Activated CD8-positive, alpha-beta T cell treated with anti-CD3 and anti-CD28 coated beads for 36 hours (primary cell): ENCODE data around the gene RBPMS2. TPM values are rescaled to one million over a fixed set of nuclear protein-coding genes. Genes with fewer than 3 reads are reported as not detected.
A peak's percentile ranks its signal among the peaks of the same experiment; 100 is the strongest.

ENCODE experiments used
- ATAC-seq: fragments of 200-7000 bp; cut with Tn5 transposase; one replicate; pipeline ENCODE4 v1.10.0; 2021; ENCODE audit warnings: mild to moderate bottlenecking, moderate library complexity
- CTCF ChIA-PET: fragments of 350-600 bp; sonication (Branson Sonifier 250); formaldehyde crosslinking; loops from one replicate; lab custom pipeline; 2021; ENCODE audit warnings: antibody characterized with exemption; lab: Charles Lee
- POLR2A ChIA-PET: fragments of 350-600 bp; sonication (Branson Sonifier 250); formaldehyde crosslinking; loops from one replicate; lab custom pipeline; 2021; ENCODE audit warnings: antibody characterized with exemption; lab: Charles Lee
- DNase-seq: peaks from one replicate; pipeline ENCODE4 v3.0.0-alpha.2; 2020
- H3K27ac Mint-ChIP-seq: one replicate; pipeline ENCODE4 v1.8.0; 2021; ENCODE audit warnings: mild to moderate bottlenecking, mixed read lengths
- H3K27me3 Mint-ChIP-seq: one replicate; pipeline ENCODE4 v1.8.0; 2021; ENCODE audit warnings: mixed read lengths
- H3K36me3 Mint-ChIP-seq: one replicate; pipeline ENCODE4 v1.8.0; 2021; ENCODE audit warnings: low read depth, mixed read lengths
- H3K4me1 Mint-ChIP-seq: one replicate; pipeline ENCODE4 v1.8.0; 2021; ENCODE audit warnings: low read depth, mixed read lengths
- H3K4me3 Mint-ChIP-seq: one replicate; pipeline ENCODE4 v1.8.0; 2021; ENCODE audit warnings: mild to moderate bottlenecking, moderate library complexity, mixed read lengths
- H3K9me3 Mint-ChIP-seq: one replicate; pipeline ENCODE4 v1.8.0; 2021; ENCODE audit warnings: mixed read lengths
- intact Hi-C: fragments of 100-400 bp; cut with micrococcal nuclease; formaldehyde crosslinking; loops from one replicate; pipeline ENCODE4 v1.10.0; 2022
- total RNA-seq, 2 experiments: library from RNA; stranded (reverse); gene quantifications; one replicate each; pipeline ENCODE4 v1.2.3, GENCODE V29; 2021
- TF ChIP-seq, protein P1 (sequence below): fragments of 200-600 bp; IDR thresholded peaks from one replicate; pipeline ENCODE4 v1.8.0; 2022; ENCODE audit warnings: antibody characterized with exemption, mild to moderate bottlenecking

The RBPMS2 gene
- total RNA-seq, 2 experiments from 2014 or later = not detected

DNA sequence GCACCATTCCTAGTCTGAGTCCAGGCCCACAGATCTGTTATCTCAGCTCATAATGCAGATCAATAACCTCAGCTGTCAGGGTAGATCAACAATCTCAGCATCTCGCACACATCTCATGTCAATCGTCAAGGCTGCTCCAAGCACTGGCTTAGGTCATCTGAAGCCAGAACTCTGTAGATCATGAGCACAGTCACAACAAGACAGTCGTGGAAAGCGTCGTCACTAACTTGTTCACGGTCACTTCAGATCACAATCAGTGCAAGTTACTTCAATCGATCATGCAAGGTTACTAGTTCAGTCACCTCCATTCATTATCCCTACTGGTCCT lies 71.8 kb downstream of the RBPMS2 start:
- H3K9me3 Mint-ChIP-seq = no peaks in the 10 kb centered on the region
- TF ChIP-seq, protein P1, sequence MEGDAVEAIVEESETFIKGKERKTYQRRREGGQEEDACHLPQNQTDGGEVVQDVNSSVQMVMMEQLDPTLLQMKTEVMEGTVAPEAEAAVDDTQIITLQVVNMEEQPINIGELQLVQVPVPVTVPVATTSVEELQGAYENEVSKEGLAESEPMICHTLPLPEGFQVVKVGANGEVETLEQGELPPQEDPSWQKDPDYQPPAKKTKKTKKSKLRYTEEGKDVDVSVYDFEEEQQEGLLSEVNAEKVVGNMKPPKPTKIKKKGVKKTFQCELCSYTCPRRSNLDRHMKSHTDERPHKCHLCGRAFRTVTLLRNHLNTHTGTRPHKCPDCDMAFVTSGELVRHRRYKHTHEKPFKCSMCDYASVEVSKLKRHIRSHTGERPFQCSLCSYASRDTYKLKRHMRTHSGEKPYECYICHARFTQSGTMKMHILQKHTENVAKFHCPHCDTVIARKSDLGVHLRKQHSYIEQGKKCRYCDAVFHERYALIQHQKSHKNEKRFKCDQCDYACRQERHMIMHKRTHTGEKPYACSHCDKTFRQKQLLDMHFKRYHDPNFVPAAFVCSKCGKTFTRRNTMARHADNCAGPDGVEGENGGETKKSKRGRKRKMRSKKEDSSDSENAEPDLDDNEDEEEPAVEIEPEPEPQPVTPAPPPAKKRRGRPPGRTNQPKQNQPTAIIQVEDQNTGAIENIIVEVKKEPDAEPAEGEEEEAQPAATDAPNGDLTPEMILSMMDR = no peak
- peaks cover 7% of the 10 kb centered on the region for H3K36me3 Mint-ChIP-seq
- intact Hi-C loops = no loop called here
- no peaks in the 10 kb centered on the region for H3K27me3 Mint-ChIP-seq
- ATAC-seq = peak; percentile 4
- peak overlapping the region; percentile 70 for H3K4me3 Mint-ChIP-seq
- CTCF ChIA-PET = interaction anchor here (0.7 to 2.4 kb wide), 4 partner anchors 17 to 108 kb away, joined by 3 to 17 read pairs (median 6); no protein-coding TSS in a partner anchor
- POLR2A ChIA-PET = interaction anchor here (1.0 kb wide), 1 partner anchor 191 kb away, joined by 4 read pairs; no protein-coding TSS in a partner anchor
- peaks cover 43% of the 10 kb centered on the region for H3K4me1 Mint-ChIP-seq
- peak overlapping the region; percentile 76 for H3K27ac Mint-ChIP-seq
- no peak for DNase-seq

DNA sequence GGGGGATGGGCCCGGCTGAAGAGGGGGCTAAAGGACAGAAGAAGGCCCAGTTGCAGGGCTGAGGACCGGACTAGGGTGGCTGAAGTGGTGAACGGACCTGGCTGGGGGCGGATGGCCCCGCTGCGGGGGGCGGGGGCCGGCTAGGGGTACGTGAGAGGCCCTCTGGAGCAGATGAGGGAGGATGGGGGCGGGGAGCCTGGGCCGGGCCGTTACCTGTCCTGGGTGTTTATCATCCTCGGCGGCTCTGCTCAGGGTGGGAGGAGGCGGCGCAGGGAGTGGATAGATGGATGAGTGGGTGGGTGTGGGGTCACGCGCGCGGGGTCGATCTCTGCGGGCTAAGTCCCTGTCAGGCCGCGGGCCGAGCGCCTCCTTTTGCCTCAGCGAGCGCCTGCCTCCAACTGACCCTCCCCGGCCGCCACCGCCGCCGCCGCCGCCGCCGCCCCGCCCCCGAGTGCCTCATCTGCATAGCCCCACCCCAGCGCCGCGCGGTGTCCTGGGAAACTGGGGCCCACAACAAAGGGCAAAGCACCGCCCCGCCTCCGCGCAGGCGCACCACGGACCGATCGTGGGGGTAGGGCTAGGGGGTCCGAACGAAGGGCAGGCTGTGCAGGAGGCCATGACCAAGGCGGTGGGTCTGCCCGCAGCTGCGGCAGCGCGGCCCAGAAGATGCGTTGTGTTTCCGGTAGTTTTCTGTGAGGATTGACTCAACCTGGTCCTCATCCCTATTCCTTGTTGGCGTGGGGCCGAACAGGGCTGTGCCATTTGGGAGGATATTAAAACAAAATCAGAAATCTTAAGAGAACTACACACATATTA lies 72.4 kb downstream of the RBPMS2 start:
- H3K4me3 Mint-ChIP-seq = peak overlapping the region; percentile 70
- peak; percentile 98 for DNase-seq
- TF ChIP-seq, protein P1 = no peak
- ATAC-seq = peak; percentile 95
- peaks cover 48% of the 10 kb centered on the region for H3K4me1 Mint-ChIP-seq
- H3K27me3 Mint-ChIP-seq = no peaks in the 10 kb centered on the region
- intact Hi-C loops = no loop called here
- peak overlapping the region; percentile 76 for H3K27ac Mint-ChIP-seq
- H3K36me3 Mint-ChIP-seq = peaks cover 7% of the 10 kb centered on the region
- H3K9me3 Mint-ChIP-seq = no peaks in the 10 kb centered on the region
- CTCF ChIA-PET = interaction anchor here (0.7 to 1.6 kb wide), 2 partner anchors 17 to 108 kb away, joined by 3 to 4 read pairs; no protein-coding TSS in a partner anchor
- POLR2A ChIA-PET = interaction anchor here (1.0 kb wide), 1 partner anchor 192 kb away, joined by 4 read pairs; no protein-coding TSS in a partner anchor

DNA sequence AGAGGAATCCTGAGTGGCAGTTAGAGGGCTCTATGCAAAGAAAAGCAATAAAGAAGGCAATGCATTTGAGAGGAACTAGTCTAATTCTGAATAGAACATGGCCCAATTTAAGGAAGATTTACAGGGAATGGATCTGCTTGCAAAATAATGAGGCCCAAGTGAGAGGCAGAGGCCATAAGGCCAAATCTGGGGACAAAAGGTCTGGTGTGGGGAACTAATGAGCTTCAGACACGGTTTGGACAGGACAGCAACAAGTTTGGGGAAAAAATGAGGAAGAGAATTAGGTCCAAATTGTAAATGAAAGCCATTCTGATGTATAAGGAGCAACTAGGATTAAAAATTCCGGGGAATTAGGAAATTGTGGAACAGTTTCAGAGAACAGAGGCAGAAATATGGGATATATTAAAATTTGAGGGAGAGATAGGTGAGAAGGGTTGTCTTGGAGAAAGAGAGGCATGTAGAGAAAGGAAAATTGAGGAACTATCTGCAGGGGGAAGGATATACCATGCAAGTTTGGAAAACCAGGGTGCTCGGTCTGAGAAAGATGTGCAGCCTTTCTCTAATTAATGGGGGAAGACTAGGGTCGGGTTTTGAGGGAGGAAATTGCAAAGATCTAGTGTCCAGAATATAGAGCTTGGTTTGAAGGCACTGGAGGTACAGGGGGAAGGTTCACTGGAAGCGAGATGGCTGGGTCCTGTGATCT lies 73.8 kb downstream of the RBPMS2 start:
- DNase-seq (no peak), ATAC-seq (no peak)
- Mint-ChIP-seq H3K36me3 (peaks cover 7% of the 10 kb centered on the region), H3K27me3 (no peaks in the 10 kb centered on the region), H3K9me3 (no peaks in the 10 kb centered on the region), H3K4me1 (peaks cover 55% of the 10 kb centered on the region), H3K4me3 (peak overlapping the region; percentile 70), H3K27ac (peak overlapping the region; percentile 76)
- intact Hi-C loops = no loop called here
- TF ChIP-seq, protein P1 = no peak
- POLR2A ChIA-PET = interaction anchor here (1.9 kb wide), 1 partner anchor 11 kb away, joined by 5 read pairs; no protein-coding TSS in a partner anchor
- CTCF ChIA-PET = interaction anchor here (0.9 to 8.6 kb wide), 3 partner anchors 11 to 28 kb away, joined by 3 to 81 read pairs (median 7); no protein-coding TSS in a partner anchor

DNA sequence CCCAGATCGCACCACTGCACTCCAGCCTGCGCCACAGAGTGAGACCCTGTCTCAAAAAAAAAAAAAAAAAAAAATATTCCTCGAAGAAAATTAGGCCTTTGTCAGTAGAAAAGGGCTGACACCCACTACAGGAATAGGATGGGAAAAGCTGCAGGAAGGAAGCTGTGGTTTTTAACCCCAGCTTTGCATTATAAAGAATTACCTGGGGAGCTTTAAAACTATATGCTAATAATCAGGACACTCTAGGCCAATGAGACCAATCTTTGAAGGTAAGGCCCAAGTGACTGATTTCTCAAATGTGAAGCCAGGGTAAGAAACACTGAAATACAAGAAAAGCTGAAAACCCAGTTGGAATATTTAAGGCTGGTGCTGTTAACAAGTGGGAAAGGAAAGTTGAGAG lies 74.3 kb downstream of the RBPMS2 start:
- Mint-ChIP-seq H3K36me3 (peaks cover 7% of the 10 kb centered on the region), H3K27ac (no peak overlapping the region), H3K4me3 (peak overlapping the region; percentile 70), H3K27me3 (no peaks in the 10 kb centered on the region), H3K4me1 (peaks cover 55% of the 10 kb centered on the region), H3K9me3 (no peaks in the 10 kb centered on the region)
- TF ChIP-seq, protein P1 = no peak
- ATAC-seq = no peak
- POLR2A ChIA-PET = interaction anchor here (1.9 kb wide), 1 partner anchor 11 kb away, joined by 5 read pairs; no protein-coding TSS in a partner anchor
- CTCF ChIA-PET = interaction anchor here (0.9 to 8.6 kb wide), 3 partner anchors 11 to 29 kb away, joined by 3 to 81 read pairs (median 7); no protein-coding TSS in a partner anchor
- no peak for DNase-seq
- intact Hi-C loops = no loop called here
